Upper lobe of left lung (tissue), 6 donors: ENCODE results near the gene C16orf92. TPM values are rescaled to one million over a fixed set of nuclear protein-coding genes. Genes with fewer than 3 reads are reported as not detected.
A peak's percentile ranks its signal among the peaks of the same experiment; 100 is the strongest.

Source experiments
- ATAC-seq, 2 donors: fragments of 200-7000 bp; cut with Tn5 transposase; one replicate each; pipeline ENCODE4 v1.9.1; 2022; ENCODE audit warnings: mild to moderate bottlenecking in 2 of 2, moderate library complexity in 2 of 2; ENCODE audit not compliant: low FRiP score in 2 of 2
- DNase-seq, 2 donors: peaks; one replicate each; pipeline ENCODE4 v3.0.0-alpha.2; 2019 to 2020
- H3K27ac ChIP-seq, 4 donors: fragments of 200-600 bp; sonication (generic); one replicate each; pipeline ENCODE4 v1.5.1; 2016 to 2019
- H3K27me3 ChIP-seq, 4 donors: fragments of 200-600 bp; sonication (generic); one replicate each; pipeline ENCODE4 v1.5.1; 2017 to 2019
- H3K36me3 ChIP-seq, 4 donors: fragments of 200-600 bp; sonication (generic); one replicate each; pipeline ENCODE4 v1.5.1; 2016 to 2019
- H3K4me1 ChIP-seq, 4 donors: fragments of 200-600 bp; sonication (generic); one replicate each; pipeline ENCODE4 v1.5.1; 2018 to 2019
- H3K4me3 ChIP-seq, 4 donors: fragments of 200-600 bp; sonication (generic); one replicate each; pipeline ENCODE4 v1.5.1; 2017 to 2019; ENCODE audit warnings: mild to moderate bottlenecking in 2 of 4, moderate library complexity in 1 of 4
- H3K9me3 ChIP-seq, 4 donors: fragments of 200-600 bp; sonication (generic); one replicate each; pipeline ENCODE4 v1.5.1; 2018 to 2019
- EP300 ChIP-seq, 4 donors: sonication (generic); formaldehyde crosslinking; IDR thresholded peaks; one replicate each; pipeline ENCODE4 v1.5.1; 2017; ENCODE audit warnings: antibody characterized with exemption in 4 of 4, control low read depth in 2 of 4
- POLR2A ChIP-seq, 4 donors: fragments of 450-650 bp; IDR thresholded peaks; one replicate each; pipeline ENCODE4 v1.5.1; 2016 to 2017; ENCODE audit warnings: antibody characterized with exemption in 4 of 4, mild to moderate bottlenecking in 2 of 4
- POLR2AphosphoS5 ChIP-seq, 2 donors: sonication (generic); formaldehyde crosslinking; IDR thresholded peaks; one replicate each; pipeline ENCODE4 v1.5.1; 2017; ENCODE audit warnings: antibody characterized with exemption in 2 of 2
- WGBS, 2 donors: methylation state at CpG; one replicate each; pipeline ENCODE4 v1.1.5; 2017 to 2018; 5-methylcytosine and 5-hydroxymethylcytosine counted together
- total RNA-seq, 6 donors: library from RNA; depleted of rRNA in 4 of 6; stranded (reverse); fragments of >200 nt in 4 of 6; gene quantifications; one replicate each; pipeline versions ENCODE4 v1.1.0 to v1.2.1, GENCODE V29; 2016 to 2021
- TF ChIP-seq, protein P1 (sequence below), 6 experiments: fragments of 450-650 bp in 4 of 6; fragments of 200-600 bp in 2 of 6; sonication (generic) in 2 of 6; IDR thresholded peaks; one replicate each; pipeline ENCODE4 v1.5.1; 2016 to 2019; ENCODE audit warnings: antibody characterized with exemption in 6 of 6
- donor health status: DM: no; HTN: no; CAD: no; lungs with moderate emphysema.
- donor health status: DM: no; HTN: yes; CAD: no; lungs with severe emphysema.

Gene C16orf92
- total RNA-seq, 6 donors from 2014 or later, result not detected

DNA sequence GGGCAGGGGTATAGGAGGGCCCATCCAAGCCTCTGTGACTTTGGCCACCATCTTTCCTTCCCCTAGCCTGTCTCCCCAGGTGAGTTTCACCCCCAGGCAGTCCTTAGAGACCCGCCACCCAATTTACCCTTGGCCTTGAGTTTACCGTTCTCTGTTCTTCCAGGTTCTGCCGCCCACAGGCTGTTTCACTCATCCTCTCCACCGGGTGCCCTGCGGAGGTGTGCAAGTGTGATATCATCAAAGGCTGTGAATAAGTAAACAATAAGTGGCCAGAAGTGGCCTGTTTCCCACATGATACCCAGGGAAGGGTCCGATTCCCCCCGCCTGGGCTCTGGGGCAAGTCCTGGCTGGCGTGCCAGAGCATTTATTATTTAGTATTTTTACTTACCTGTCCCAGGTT lies 23.2 kb downstream of the C16orf92 start:
- ATAC-seq (no peak), DNase-seq (no peak)
- H3K9me3 ChIP-seq, result no peaks in the 10 kb centered on the region
- H3K4me1 ChIP-seq, result no peaks in the 10 kb centered on the region
- TF ChIP-seq EP300 (IDR thresholded peaks at IDR 0.05), result no peak
- TF ChIP-seq, protein P1, sequence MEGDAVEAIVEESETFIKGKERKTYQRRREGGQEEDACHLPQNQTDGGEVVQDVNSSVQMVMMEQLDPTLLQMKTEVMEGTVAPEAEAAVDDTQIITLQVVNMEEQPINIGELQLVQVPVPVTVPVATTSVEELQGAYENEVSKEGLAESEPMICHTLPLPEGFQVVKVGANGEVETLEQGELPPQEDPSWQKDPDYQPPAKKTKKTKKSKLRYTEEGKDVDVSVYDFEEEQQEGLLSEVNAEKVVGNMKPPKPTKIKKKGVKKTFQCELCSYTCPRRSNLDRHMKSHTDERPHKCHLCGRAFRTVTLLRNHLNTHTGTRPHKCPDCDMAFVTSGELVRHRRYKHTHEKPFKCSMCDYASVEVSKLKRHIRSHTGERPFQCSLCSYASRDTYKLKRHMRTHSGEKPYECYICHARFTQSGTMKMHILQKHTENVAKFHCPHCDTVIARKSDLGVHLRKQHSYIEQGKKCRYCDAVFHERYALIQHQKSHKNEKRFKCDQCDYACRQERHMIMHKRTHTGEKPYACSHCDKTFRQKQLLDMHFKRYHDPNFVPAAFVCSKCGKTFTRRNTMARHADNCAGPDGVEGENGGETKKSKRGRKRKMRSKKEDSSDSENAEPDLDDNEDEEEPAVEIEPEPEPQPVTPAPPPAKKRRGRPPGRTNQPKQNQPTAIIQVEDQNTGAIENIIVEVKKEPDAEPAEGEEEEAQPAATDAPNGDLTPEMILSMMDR (IDR thresholded peaks at IDR 0.05), result no peak
- no peak for TF ChIP-seq POLR2AphosphoS5 (IDR thresholded peaks at IDR 0.05)
- TF ChIP-seq POLR2A (IDR thresholded peaks at IDR 0.05), result no peak
- 60 to 65% methylated on average over 6 to 8 of the region's 8 CpGs for WGBS, 2 donors
- H3K27ac ChIP-seq, result no peak overlapping the region
- H3K27me3 ChIP-seq, result no peaks in the 10 kb centered on the region
- no peak overlapping the region for H3K4me3 ChIP-seq
- no peaks in the 10 kb centered on the region for H3K36me3 ChIP-seq

GRCh38 chr16:30046588-30046987 lies 23.6 kb downstream of the C16orf92 start:
- Histone ChIP-seq H3K4me3 (no peak overlapping the region), H3K4me1 (no peaks in the 10 kb centered on the region), H3K27me3 (no peaks in the 10 kb centered on the region), H3K9me3 (no peaks in the 10 kb centered on the region), H3K27ac (no peak overlapping the region), H3K36me3 (no peaks in the 10 kb centered on the region)
- DNase-seq, result no peak
- ATAC-seq, result no peak
- TF ChIP-seq, protein P1 (IDR thresholded peaks at IDR 0.05), result no peak
- no peak for TF ChIP-seq POLR2AphosphoS5 (IDR thresholded peaks at IDR 0.05)
- no peak for TF ChIP-seq POLR2A (IDR thresholded peaks at IDR 0.05)
- TF ChIP-seq EP300 (IDR thresholded peaks at IDR 0.05), result no peak
- 95 to 100% methylated on average over 1 of the region's 1 CpG for WGBS, 2 donors

GRCh38 chr16:30049871-30050270 lies 26.9 kb downstream of the C16orf92 start:
- WGBS, 2 donors, result 92 to 97% methylated on average over 8 of the region's 8 CpGs
- no peak overlapping the region for H3K4me3 ChIP-seq

GRCh38 chr16:30051518-30051917 lies 28.5 kb downstream of the C16orf92 start:
- Histone ChIP-seq H3K27me3 (no peaks in the 10 kb centered on the region), H3K36me3 (no peaks in the 10 kb centered on the region), H3K27ac (no peak overlapping the region), H3K9me3 (no peaks in the 10 kb centered on the region), H3K4me3 (no peak overlapping the region), H3K4me1 (peaks cover 9 to 21% (median 17%) of the 10 kb centered on the region in 4 donors)
- TF ChIP-seq, protein P1 (IDR thresholded peaks at IDR 0.05), result no peak
- WGBS, 2 donors, result 86 to 91% methylated on average over 3 of the region's 3 CpGs
- DNase-seq, result no peak
- ATAC-seq, result no peak

More at GRCh38 chr16:30049871-30050270, 26.9 kb downstream of the C16orf92 start:
- no peak overlapping the region for H3K27ac ChIP-seq
- H3K27me3 ChIP-seq, result no peaks in the 10 kb centered on the region
- DNase-seq, result no peak
- no peak for ATAC-seq
- TF ChIP-seq POLR2AphosphoS5 (IDR thresholded peaks at IDR 0.05) (no peak), POLR2A (IDR thresholded peaks at IDR 0.05) (no peak), EP300 (IDR thresholded peaks at IDR 0.05) (no peak)
- TF ChIP-seq, protein P1 (IDR thresholded peaks at IDR 0.05), result no peak
- H3K36me3 ChIP-seq, result no peaks in the 10 kb centered on the region
- peaks cover 9 to 21% (median 17%) of the 10 kb centered on the region in 4 donors for H3K4me1 ChIP-seq
- H3K9me3 ChIP-seq, result no peaks in the 10 kb centered on the region

GRCh38 chr16:30052671-30053372 lies 29.8 kb downstream of the C16orf92 start:
- Histone ChIP-seq H3K27ac (peak overlapping the region in 3 of 4 donors; percentile 7 to 73 (median 68)), H3K27me3 (no peaks in the 10 kb centered on the region), H3K36me3 (no peaks in the 10 kb centered on the region), H3K4me1 (peaks cover 9 to 21% (median 17%) of the 10 kb centered on the region in 4 donors), H3K4me3 (peak overlapping the region; percentile 74 to 98 (median 92)), H3K9me3 (no peaks in the 10 kb centered on the region)
- TF ChIP-seq, protein P1 (IDR thresholded peaks at IDR 0.05), result peak in 2 of 6 experiments; percentile 6 to 27
- TF ChIP-seq EP300 (IDR thresholded peaks at IDR 0.05), result peak in 1 of 4 donors; percentile 80
- peak in 2 of 4 donors; percentile 15 to 30 for TF ChIP-seq POLR2A (IDR thresholded peaks at IDR 0.05)
- TF ChIP-seq POLR2AphosphoS5 (IDR thresholded peaks at IDR 0.05), result peak; percentile 82 to 90
- 4 to 10% methylated on average over 20 to 55 of the region's 58 CpGs for WGBS, 2 donors
- peak; percentile 92 to 97 for DNase-seq
- ATAC-seq, result peak; percentile 90 to 98
